Measurements from ENCODE around the gene CEBPB. TPM values are rescaled to one million over a fixed set of nuclear protein-coding genes. Genes with fewer than 3 reads are reported as not detected.

CEBPB gene
- total RNA-seq, 1 donor from 2014 or later, result 11.3 TPM

DNA sequence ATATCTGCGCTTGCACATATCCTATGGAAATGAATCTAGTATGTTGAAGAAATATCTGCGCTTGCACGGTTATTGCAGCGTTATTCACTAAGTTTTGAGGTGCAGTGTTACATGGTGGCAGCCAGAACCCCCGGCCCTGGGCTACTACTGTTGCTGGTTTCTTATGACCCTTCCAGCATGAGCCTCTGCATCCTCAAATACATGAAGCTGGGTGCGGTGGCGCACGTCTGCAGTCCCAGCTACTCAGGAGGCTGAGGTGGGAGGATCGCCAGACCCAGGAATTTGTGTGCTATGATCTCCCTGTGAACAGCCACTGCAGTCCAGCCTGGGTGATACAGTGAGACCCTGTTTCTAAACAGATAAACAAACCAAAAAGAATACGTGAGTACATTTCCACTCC is 9.3 kb upstream of the CEBPB start:
- DNase-seq, result no peak
- no peak overlapping the region for H3K4me3 Mint-ChIP-seq (ENCODE audit: unreplicated experiment)
- H3K4me1 Mint-ChIP-seq (ENCODE audit: low read depth, unreplicated experiment), result no peaks in the 10 kb centered on the region
- H3K36me3 Mint-ChIP-seq (ENCODE audit: unreplicated experiment), result no peaks in the 10 kb centered on the region
- H3K9me3 Mint-ChIP-seq (ENCODE audit: unreplicated experiment), result no peaks in the 10 kb centered on the region
- no peaks in the 10 kb centered on the region for H3K27me3 Mint-ChIP-seq (ENCODE audit: unreplicated experiment)
- no peak for TF ChIP-seq CTCF (IDR thresholded peaks at IDR 0.05; ENCODE audit: partially characterized antibody, unreplicated experiment)
- no peak overlapping the region for H3K27ac Mint-ChIP-seq (ENCODE audit: unreplicated experiment)

GRCh38 chr20:50182346-50182745 is 8.3 kb upstream of the CEBPB start:
- TF ChIP-seq CTCF (IDR thresholded peaks at IDR 0.05; ENCODE audit: partially characterized antibody, unreplicated experiment), result no peak
- no peak for DNase-seq
- Mint-ChIP-seq H3K36me3 (ENCODE audit: unreplicated experiment) (no peaks in the 10 kb centered on the region), H3K27ac (ENCODE audit: unreplicated experiment) (no peak overlapping the region), H3K27me3 (ENCODE audit: unreplicated experiment) (no peaks in the 10 kb centered on the region), H3K9me3 (ENCODE audit: unreplicated experiment) (no peaks in the 10 kb centered on the region), H3K4me1 (ENCODE audit: low read depth, unreplicated experiment) (no peaks in the 10 kb centered on the region), H3K4me3 (ENCODE audit: unreplicated experiment) (no peak overlapping the region)

DNA sequence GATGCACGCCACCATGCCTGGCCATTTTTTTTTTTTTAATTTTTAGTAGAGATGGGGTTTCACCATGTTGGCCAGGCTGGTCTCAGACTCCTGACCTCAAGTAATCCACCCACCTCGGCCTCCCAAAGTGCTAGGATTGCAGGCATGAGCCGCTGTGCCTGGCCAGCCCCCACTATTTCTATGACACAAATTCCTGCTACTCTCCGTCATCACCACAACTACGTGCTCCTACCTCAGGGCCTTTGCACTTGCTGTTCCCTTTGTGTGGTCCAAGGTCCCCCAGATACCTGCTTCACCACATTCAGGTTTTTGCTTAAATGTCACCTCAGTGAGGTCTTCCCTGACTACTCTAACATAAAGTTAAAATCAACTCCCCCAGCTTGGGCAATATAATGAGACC is 5.2 kb upstream of the CEBPB start:
- Mint-ChIP-seq H3K4me3 (ENCODE audit: unreplicated experiment) (no peak overlapping the region), H3K4me1 (ENCODE audit: low read depth, unreplicated experiment) (no peaks in the 10 kb centered on the region), H3K9me3 (ENCODE audit: unreplicated experiment) (peaks cover 2% of the 10 kb centered on the region), H3K27me3 (ENCODE audit: unreplicated experiment) (peaks cover 4% of the 10 kb centered on the region), H3K36me3 (ENCODE audit: unreplicated experiment) (no peaks in the 10 kb centered on the region), H3K27ac (ENCODE audit: unreplicated experiment) (no peak overlapping the region)
- TF ChIP-seq CTCF (IDR thresholded peaks at IDR 0.05; ENCODE audit: partially characterized antibody, unreplicated experiment), result no peak
- no peak for DNase-seq

DNA sequence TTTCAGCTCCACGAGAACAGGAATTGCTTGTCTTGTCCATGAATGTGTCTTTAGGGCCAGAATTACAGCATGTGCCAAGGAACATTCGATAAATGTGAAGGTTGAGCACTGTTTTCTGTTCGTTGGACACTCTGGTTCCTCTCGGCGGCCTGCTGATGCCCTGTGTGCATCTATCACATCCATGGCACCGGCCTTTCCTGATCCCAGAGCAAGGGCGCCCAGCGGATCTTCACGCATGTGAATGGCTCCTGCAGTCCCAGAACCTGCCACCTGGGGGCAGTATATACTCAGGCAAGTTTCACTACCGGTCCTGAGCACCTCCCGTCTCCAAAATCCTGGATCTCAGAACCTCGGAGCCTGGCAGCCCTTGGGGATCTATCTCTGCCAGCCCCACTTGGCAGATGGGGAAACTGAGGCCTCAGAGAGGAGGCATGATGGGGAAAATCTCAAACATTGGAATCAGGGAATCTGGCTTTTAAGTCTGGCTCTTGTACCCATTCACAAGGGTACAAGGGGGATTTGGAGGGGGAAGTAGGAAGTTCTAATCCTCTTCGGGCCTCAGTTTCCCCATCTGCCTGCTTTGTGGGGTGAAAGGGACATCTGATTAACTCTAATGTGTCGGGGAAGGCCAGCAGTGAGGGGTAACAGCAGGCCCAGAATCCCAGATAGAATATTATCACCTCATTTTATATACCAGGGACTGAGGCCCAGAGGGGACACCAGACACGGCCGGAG is 4.3 kb upstream of the CEBPB start:
- DNase-seq, result peak; percentile 98
- Mint-ChIP-seq H3K9me3 (ENCODE audit: unreplicated experiment) (peaks cover 2% of the 10 kb centered on the region), H3K4me1 (ENCODE audit: low read depth, unreplicated experiment) (no peaks in the 10 kb centered on the region), H3K27me3 (ENCODE audit: unreplicated experiment) (peaks cover 4% of the 10 kb centered on the region), H3K4me3 (ENCODE audit: unreplicated experiment) (no peak overlapping the region), H3K36me3 (ENCODE audit: unreplicated experiment) (no peaks in the 10 kb centered on the region), H3K27ac (ENCODE audit: unreplicated experiment) (no peak overlapping the region)
- TF ChIP-seq CTCF (IDR thresholded peaks at IDR 0.05; ENCODE audit: partially characterized antibody, unreplicated experiment), result peak; percentile 100

GRCh38 chr20:50186987-50187402 is 3.6 kb upstream of the CEBPB start:
- Mint-ChIP-seq H3K4me3 (ENCODE audit: unreplicated experiment) (no peak overlapping the region), H3K4me1 (ENCODE audit: low read depth, unreplicated experiment) (no peaks in the 10 kb centered on the region), H3K27me3 (ENCODE audit: unreplicated experiment) (peaks cover 4% of the 10 kb centered on the region), H3K36me3 (ENCODE audit: unreplicated experiment) (no peaks in the 10 kb centered on the region), H3K27ac (ENCODE audit: unreplicated experiment) (no peak overlapping the region), H3K9me3 (ENCODE audit: unreplicated experiment) (peaks cover 2% of the 10 kb centered on the region)
- no peak for DNase-seq
- TF ChIP-seq CTCF (IDR thresholded peaks at IDR 0.05; ENCODE audit: partially characterized antibody, unreplicated experiment), result no peak
